NB4 (cell line): ENCODE measurements around the gene HSP90AB1.

Experiments
- TF ChIP-seq, protein P1 (sequence below): IDR thresholded peaks from 2 replicates; pipeline ENCODE4 v1.6.1; 2011; ENCODE audit warnings: low read depth, low read length
- TF ChIP-seq, protein P2 (sequence below): IDR thresholded peaks from one replicate; pipeline ENCODE4 v1.5.1; 2012; ENCODE audit warnings: low read depth, low read length

DNA sequence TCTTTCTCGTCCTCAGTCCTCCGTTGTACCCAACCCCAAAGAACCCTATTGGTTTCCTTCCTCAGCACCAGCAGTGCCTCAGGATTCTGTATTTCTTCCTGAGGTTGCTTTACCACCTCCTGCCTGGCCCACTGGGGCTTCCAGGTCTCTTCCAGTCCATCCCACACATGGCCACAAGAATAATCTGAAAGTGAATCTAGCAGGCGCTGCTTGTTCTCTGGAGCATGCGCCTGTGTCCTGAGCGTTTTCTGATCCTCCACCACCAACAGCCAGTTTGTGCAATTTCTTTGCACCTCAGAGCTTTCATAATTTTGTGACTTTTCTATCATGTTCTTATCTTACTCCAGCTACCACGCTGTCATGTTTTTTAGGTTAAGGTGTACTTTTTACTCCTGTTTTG lies 11.6 kb upstream of the HSP90AB1 start:
- TF ChIP-seq, protein P1, sequence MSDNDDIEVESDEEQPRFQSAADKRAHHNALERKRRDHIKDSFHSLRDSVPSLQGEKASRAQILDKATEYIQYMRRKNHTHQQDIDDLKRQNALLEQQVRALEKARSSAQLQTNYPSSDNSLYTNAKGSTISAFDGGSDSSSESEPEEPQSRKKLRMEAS: no peak
- TF ChIP-seq, protein P2, sequence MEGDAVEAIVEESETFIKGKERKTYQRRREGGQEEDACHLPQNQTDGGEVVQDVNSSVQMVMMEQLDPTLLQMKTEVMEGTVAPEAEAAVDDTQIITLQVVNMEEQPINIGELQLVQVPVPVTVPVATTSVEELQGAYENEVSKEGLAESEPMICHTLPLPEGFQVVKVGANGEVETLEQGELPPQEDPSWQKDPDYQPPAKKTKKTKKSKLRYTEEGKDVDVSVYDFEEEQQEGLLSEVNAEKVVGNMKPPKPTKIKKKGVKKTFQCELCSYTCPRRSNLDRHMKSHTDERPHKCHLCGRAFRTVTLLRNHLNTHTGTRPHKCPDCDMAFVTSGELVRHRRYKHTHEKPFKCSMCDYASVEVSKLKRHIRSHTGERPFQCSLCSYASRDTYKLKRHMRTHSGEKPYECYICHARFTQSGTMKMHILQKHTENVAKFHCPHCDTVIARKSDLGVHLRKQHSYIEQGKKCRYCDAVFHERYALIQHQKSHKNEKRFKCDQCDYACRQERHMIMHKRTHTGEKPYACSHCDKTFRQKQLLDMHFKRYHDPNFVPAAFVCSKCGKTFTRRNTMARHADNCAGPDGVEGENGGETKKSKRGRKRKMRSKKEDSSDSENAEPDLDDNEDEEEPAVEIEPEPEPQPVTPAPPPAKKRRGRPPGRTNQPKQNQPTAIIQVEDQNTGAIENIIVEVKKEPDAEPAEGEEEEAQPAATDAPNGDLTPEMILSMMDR: no peak
